ENCODE results near the gene MAJIN.

DNA sequence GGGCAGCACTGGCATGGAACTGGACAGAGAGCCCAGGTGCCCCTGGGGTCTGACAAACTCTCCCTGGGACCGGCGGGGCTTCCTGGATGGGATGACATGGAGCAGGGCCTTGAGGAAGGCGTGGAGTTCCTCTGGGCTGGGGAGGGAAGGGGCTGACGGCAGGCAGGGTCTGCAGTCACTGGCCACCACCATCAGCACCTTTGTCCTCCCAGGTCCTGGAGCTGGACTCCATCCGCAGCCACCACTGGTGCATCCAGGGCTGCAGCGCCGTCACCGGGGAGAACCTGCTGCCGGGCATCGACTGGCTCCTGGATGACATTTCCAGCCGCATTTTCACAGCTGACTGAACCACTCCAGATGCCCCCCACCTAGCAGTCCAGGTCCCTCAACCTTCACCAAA lies 49.6 kb upstream of the MAJIN start:
- no peak for TF ChIP-seq CTCF (IDR thresholded peaks at IDR 0.05 in 4 of 5, conservative IDR thresholded peaks at IDR 0.05 in 1 of 5)
- no peak for TF ChIP-seq POLR2A (IDR thresholded peaks at IDR 0.05)
